Activated naive CD4-positive, alpha-beta T cell treated with anti-CD3 and anti-CD28 coated beads, Interleukin-2, amount 50 U/mL, for 24 hours (primary cell): ENCODE results near the gene SLC5A1.

Source experiments
- H3K27ac Mint-ChIP-seq: one replicate; pipeline ENCODE4 v1.8.0; 2021; ENCODE audit warnings: mild to moderate bottlenecking, mixed read lengths
- H3K27me3 Mint-ChIP-seq: one replicate; pipeline ENCODE4 v1.8.0; 2021; ENCODE audit warnings: mixed read lengths
- H3K36me3 Mint-ChIP-seq: one replicate; pipeline ENCODE4 v1.8.0; 2021; ENCODE audit warnings: mixed read lengths
- H3K4me1 Mint-ChIP-seq: one replicate; pipeline ENCODE4 v1.8.0; 2021; ENCODE audit warnings: mixed read lengths
- H3K4me3 Mint-ChIP-seq: one replicate; pipeline ENCODE4 v1.8.0; 2021; ENCODE audit warnings: mild to moderate bottlenecking, mixed read lengths
- H3K9me3 Mint-ChIP-seq: one replicate; pipeline ENCODE4 v1.8.0; 2021; ENCODE audit warnings: mixed read lengths

SLC5A1 gene

GRCh38 chr22:32069579-32070372 lies 26.7 kb downstream of the SLC5A1 start:
- Mint-ChIP-seq H3K4me1 (no peaks in the 10 kb centered on the region), H3K9me3 (no peaks in the 10 kb centered on the region), H3K4me3 (no peak overlapping the region), H3K36me3 (no peaks in the 10 kb centered on the region), H3K27ac (no peak overlapping the region), H3K27me3 (peaks cover 5% of the 10 kb centered on the region)

- no peaks in the 10 kb centered on the region for H3K9me3 Mint-ChIP-seq
- no peaks in the 10 kb centered on the region for H3K4me1 Mint-ChIP-seq
- H3K4me3 Mint-ChIP-seq, result no peak overlapping the region
Observed at GRCh38 chr22:32073262-32073661, 30.2 kb downstream of the SLC5A1 start.

GRCh38 chr22:32073823-32074380 lies 30.8 kb downstream of the SLC5A1 start:
- Mint-ChIP-seq H3K27ac (no peak overlapping the region), H3K4me3 (no peak overlapping the region), H3K4me1 (no peaks in the 10 kb centered on the region)

More at GRCh38 chr22:32073262-32073661, 30.2 kb downstream of the SLC5A1 start:
- Mint-ChIP-seq H3K27ac (no peak overlapping the region), H3K27me3 (peaks cover 10% of the 10 kb centered on the region), H3K36me3 (no peaks in the 10 kb centered on the region)

GRCh38 chr22:32075997-32076760 lies 33.1 kb downstream of the SLC5A1 start:
- H3K27me3 Mint-ChIP-seq, result peaks cover 10% of the 10 kb centered on the region
- no peaks in the 10 kb centered on the region for H3K36me3 Mint-ChIP-seq
- no peaks in the 10 kb centered on the region for H3K4me1 Mint-ChIP-seq
- H3K4me3 Mint-ChIP-seq, result no peak overlapping the region
- no peak overlapping the region for H3K27ac Mint-ChIP-seq
- no peaks in the 10 kb centered on the region for H3K9me3 Mint-ChIP-seq

More at GRCh38 chr22:32073823-32074380, 30.8 kb downstream of the SLC5A1 start:
- H3K27me3 Mint-ChIP-seq, result peaks cover 10% of the 10 kb centered on the region
- no peaks in the 10 kb centered on the region for H3K9me3 Mint-ChIP-seq
- H3K36me3 Mint-ChIP-seq, result no peaks in the 10 kb centered on the region

GRCh38 chr22:32076761-32077084 lies 33.7 kb downstream of the SLC5A1 start:
- Mint-ChIP-seq H3K27me3 (peaks cover 9% of the 10 kb centered on the region), H3K9me3 (no peaks in the 10 kb centered on the region), H3K4me1 (no peaks in the 10 kb centered on the region), H3K27ac (no peak overlapping the region), H3K4me3 (no peak overlapping the region), H3K36me3 (no peaks in the 10 kb centered on the region)

- H3K36me3 Mint-ChIP-seq, result no peaks in the 10 kb centered on the region
- no peak overlapping the region for H3K27ac Mint-ChIP-seq
- peaks cover 7% of the 10 kb centered on the region for H3K27me3 Mint-ChIP-seq
- H3K4me1 Mint-ChIP-seq, result no peaks in the 10 kb centered on the region
- no peak overlapping the region for H3K4me3 Mint-ChIP-seq
- H3K9me3 Mint-ChIP-seq, result no peaks in the 10 kb centered on the region
Observed at GRCh38 chr22:32077151-32077550, 34.1 kb downstream of the SLC5A1 start.

GRCh38 chr22:32079130-32080089 lies 36.3 kb downstream of the SLC5A1 start:
- Mint-ChIP-seq H3K4me3 (no peak overlapping the region), H3K9me3 (no peaks in the 10 kb centered on the region), H3K36me3 (no peaks in the 10 kb centered on the region), H3K27ac (no peak overlapping the region), H3K4me1 (no peaks in the 10 kb centered on the region), H3K27me3 (peaks cover 5% of the 10 kb centered on the region)

- H3K27ac Mint-ChIP-seq, result no peak overlapping the region
- no peaks in the 10 kb centered on the region for H3K4me1 Mint-ChIP-seq
- no peaks in the 10 kb centered on the region for H3K36me3 Mint-ChIP-seq
- H3K27me3 Mint-ChIP-seq, result no peaks in the 10 kb centered on the region
- H3K9me3 Mint-ChIP-seq, result no peaks in the 10 kb centered on the region
- no peak overlapping the region for H3K4me3 Mint-ChIP-seq
Observed at GRCh38 chr22:32080904-32081303, 37.8 kb downstream of the SLC5A1 start.

- no peak overlapping the region for H3K27ac Mint-ChIP-seq
- H3K4me3 Mint-ChIP-seq, result no peak overlapping the region
Observed at GRCh38 chr22:32082331-32082730, 39.3 kb downstream of the SLC5A1 start.

GRCh38 chr22:32083000-32083399 lies 39.9 kb downstream of the SLC5A1 start:
- Mint-ChIP-seq H3K36me3 (no peaks in the 10 kb centered on the region), H3K9me3 (no peaks in the 10 kb centered on the region), H3K27ac (no peak overlapping the region), H3K4me3 (no peak overlapping the region), H3K27me3 (peaks cover 6% of the 10 kb centered on the region), H3K4me1 (no peaks in the 10 kb centered on the region)

More at GRCh38 chr22:32082331-32082730, 39.3 kb downstream of the SLC5A1 start:
- Mint-ChIP-seq H3K27me3 (peaks cover 6% of the 10 kb centered on the region), H3K36me3 (no peaks in the 10 kb centered on the region), H3K9me3 (no peaks in the 10 kb centered on the region), H3K4me1 (no peaks in the 10 kb centered on the region)

- Mint-ChIP-seq H3K27ac (no peak overlapping the region), H3K27me3 (peaks cover 6% of the 10 kb centered on the region), H3K4me3 (no peak overlapping the region), H3K9me3 (no peaks in the 10 kb centered on the region), H3K36me3 (no peaks in the 10 kb centered on the region), H3K4me1 (no peaks in the 10 kb centered on the region)
Observed at GRCh38 chr22:32083814-32084213, 40.8 kb downstream of the SLC5A1 start.

- Mint-ChIP-seq H3K27me3 (peaks cover 6% of the 10 kb centered on the region), H3K4me3 (no peak overlapping the region), H3K27ac (no peak overlapping the region), H3K9me3 (no peaks in the 10 kb centered on the region), H3K36me3 (no peaks in the 10 kb centered on the region), H3K4me1 (no peaks in the 10 kb centered on the region)
Observed at GRCh38 chr22:32088084-32088483, 45.0 kb downstream of the SLC5A1 start.

- peaks cover 2% of the 10 kb centered on the region for H3K36me3 Mint-ChIP-seq
- H3K9me3 Mint-ChIP-seq, result no peaks in the 10 kb centered on the region
- H3K4me3 Mint-ChIP-seq, result no peak overlapping the region
- no peak overlapping the region for H3K27ac Mint-ChIP-seq
- peaks cover 2% of the 10 kb centered on the region for H3K27me3 Mint-ChIP-seq
- H3K4me1 Mint-ChIP-seq, result peaks cover 16% of the 10 kb centered on the region
Observed at GRCh38 chr22:32097018-32097417, 54.0 kb downstream of the SLC5A1 start.

GRCh38 chr22:32097881-32098499 lies 54.9 kb downstream of the SLC5A1 start:
- Mint-ChIP-seq H3K27me3 (peaks cover 4% of the 10 kb centered on the region), H3K4me3 (no peak overlapping the region), H3K27ac (no peak overlapping the region), H3K9me3 (no peaks in the 10 kb centered on the region), H3K36me3 (peaks cover 2% of the 10 kb centered on the region), H3K4me1 (peaks cover 16% of the 10 kb centered on the region)

- Mint-ChIP-seq H3K4me1 (no peaks in the 10 kb centered on the region), H3K27me3 (peaks cover 7% of the 10 kb centered on the region), H3K9me3 (no peaks in the 10 kb centered on the region), H3K4me3 (no peak overlapping the region), H3K27ac (no peak overlapping the region), H3K36me3 (no peaks in the 10 kb centered on the region)
Observed at GRCh38 chr22:32100711-32101110, 57.6 kb downstream of the SLC5A1 start.
